Psoas muscle (tissue), 8 donors: ENCODE results near the gene ACSM2B. TPM values are rescaled to one million over a fixed set of nuclear protein-coding genes. Genes with fewer than 3 reads are reported as not detected.

Experiments used
- ATAC-seq, 4 donors: fragments of 200-7000 bp; cut with Tn5 transposase; one replicate each; pipeline ENCODE4 v1.9.1; 2020; ENCODE audit warnings: moderate library complexity in 3 of 4, mild to moderate bottlenecking in 2 of 4
- DNase-seq, 2 donors: peaks; one replicate each; pipeline ENCODE4 v3.0.0-alpha.2; 2020
- H3K27ac ChIP-seq: fragments of 200-600 bp; one replicate; pipeline ENCODE4 v1.8.0; 2022
- H3K27me3 ChIP-seq, 3 donors: fragments of 200-600 bp in 1 of 3; one replicate each; pipeline versions ENCODE4 v1.6.1 to v1.8.0; 2013 to 2022; ENCODE audit warnings: low read length in 2 of 3, mild to moderate bottlenecking in 2 of 3, moderate library complexity in 1 of 3; ENCODE audit not compliant: insufficient read depth in 3 of 3
- H3K36me3 ChIP-seq, 2 donors: fragments of 200-600 bp in 1 of 2; one replicate each; pipeline versions ENCODE4 v1.6.1 to v1.8.0; 2013 to 2022; ENCODE audit warnings: low read depth in 1 of 2, mild to moderate bottlenecking in 1 of 2, moderate library complexity in 1 of 2; ENCODE audit not compliant: insufficient read depth in 1 of 2
- H3K4me1 ChIP-seq: fragments of 200-600 bp; one replicate; pipeline ENCODE4 v1.8.0; 2022
- H3K4me3 ChIP-seq: fragments of 200-600 bp; one replicate; pipeline ENCODE4 v1.8.0; 2022; ENCODE audit warnings: mild to moderate bottlenecking
- H3K9me3 ChIP-seq: fragments of 200-600 bp; one replicate; pipeline ENCODE4 v1.8.0; 2022
- CTCF ChIP-seq: fragments of 200-600 bp; IDR thresholded peaks from one replicate; pipeline ENCODE4 v1.8.0; 2022; ENCODE audit warnings: antibody characterized with exemption
- WGBS, 3 donors: extraction: QIAGEN DNeasy Blood & Tissue Kit; methylation state at CpG; one replicate each; pipeline versions ENCODE4 v1.1.6 to v1.1.7; 2013; 5-methylcytosine and 5-hydroxymethylcytosine counted together
- intact Hi-C, 2 donors: fragments of 100-400 bp; cut with DNase I; formaldehyde crosslinking; loops; one replicate each; pipeline versions ENCODE4 v1.11.0 to v1.14.2; 2022
- polyA plus RNA-seq, 3 donors: library from polyadenylated mRNA; stranded (reverse); fragments of 200-250 nt; gene quantifications; one replicate each; pipeline ENCODE4 v1.2.3, GENCODE V29; 2013
- total RNA-seq, 4 donors: library from RNA; stranded (reverse); fragmentation: NEBNext Ultra II Directional in 2 of 4; extraction: Animal tissue kit (Norgen Biotek cat#: 25700) in 2 of 4; gene quantifications; one replicate each; pipeline versions ENCODE4 v1.2.1 to v1.2.4, GENCODE V29; 2021 to 2023
- donor health status: healthy with polysubstance abuse.
- donor health status: DM: no; HTN: no; CAD: no; lungs with moderate emphysema.
- donor health status: Bipolar disorder and iron deficiency.
- donor health status: healthy.
- donor health status: DM: yes; HTN: yes; CAD: no.
- donor health status: DM: no; HTN: no; CAD: no.
- donor health status: DM: no; HTN: no; CAD: no.
- donor health status: DM: yes; HTN: yes; CAD: no.

ACSM2B gene
- total and polyA plus RNA-seq, 7 donors: 0.25 TPM; not detected in 6

DNA sequence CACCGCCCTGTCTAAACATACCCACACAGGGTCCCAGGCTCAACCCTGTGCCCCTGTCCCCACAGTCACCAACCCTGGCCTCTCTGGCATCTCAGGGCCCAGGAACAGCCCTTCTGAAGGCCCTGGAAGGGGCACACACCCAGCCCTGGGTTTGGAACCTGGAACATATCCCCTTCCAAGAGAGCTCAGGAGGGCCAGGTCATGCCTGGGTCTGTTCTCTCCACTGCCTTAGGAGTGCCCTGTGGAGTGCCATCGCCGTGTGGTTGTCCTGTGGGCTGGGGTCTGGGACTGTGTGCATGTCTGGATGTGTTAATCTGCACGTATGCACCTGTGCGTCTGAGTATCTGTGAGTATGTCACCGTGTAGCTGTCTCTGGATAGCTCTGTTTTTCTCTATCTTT, 45.2 kb upstream of the ACSM2B start:
- ATAC-seq: no peak
- 78 to 80% (median 80%) methylated on average over 6 of the region's 6 CpGs for WGBS, 3 donors
- no peak for TF ChIP-seq CTCF

GRCh38 chr16:20620770-20621169, 44.6 kb upstream of the ACSM2B start:
- DNase-seq (no peak), ATAC-seq (no peak)
- TF ChIP-seq CTCF: no peak
- Histone ChIP-seq H3K27ac (no peak overlapping the region), H3K36me3 (no peaks in the 10 kb centered on the region), H3K4me3 (no peak overlapping the region), H3K9me3 (no peaks in the 10 kb centered on the region), H3K27me3 (peaks cover 0 to 2% (median 0%) of the 10 kb centered on the region in 3 donors), H3K4me1 (no peaks in the 10 kb centered on the region)
- 71 to 74% (median 72%) methylated on average over 3 of the region's 3 CpGs for WGBS, 3 donors
- intact Hi-C loops: no loop called here

More for the DNA sequence above, 45.2 kb upstream of the ACSM2B start:
- H3K27ac ChIP-seq: no peak overlapping the region
- no peak for DNase-seq
- H3K4me3 ChIP-seq: no peak overlapping the region
- H3K4me1 ChIP-seq: no peaks in the 10 kb centered on the region
- peaks cover 0 to 2% (median 0%) of the 10 kb centered on the region in 3 donors for H3K27me3 ChIP-seq
- no peaks in the 10 kb centered on the region for H3K9me3 ChIP-seq
- intact Hi-C loops: no loop called here
- H3K36me3 ChIP-seq: no peaks in the 10 kb centered on the region

DNA sequence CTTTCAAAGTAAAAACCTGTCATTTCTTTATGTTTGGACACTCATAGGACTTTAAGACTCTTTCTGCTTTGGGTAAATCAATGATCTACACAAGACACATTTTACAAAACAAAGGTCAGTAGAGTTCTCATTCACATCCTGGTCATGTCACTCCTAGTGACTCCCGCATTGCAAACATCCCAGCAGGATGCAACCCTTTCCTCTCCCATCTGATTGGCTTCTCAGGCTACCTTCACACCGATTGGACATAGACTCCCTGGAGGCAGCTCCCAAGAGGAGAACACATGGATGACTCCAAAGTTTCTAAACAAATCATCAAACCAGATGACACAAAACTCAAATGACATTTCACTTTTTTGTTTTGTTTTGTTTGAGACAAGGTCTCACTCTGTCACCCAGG, 43.8 kb upstream of the ACSM2B start:
- intact Hi-C loops: no loop called here
- Histone ChIP-seq H3K4me1 (no peaks in the 10 kb centered on the region), H3K4me3 (no peak overlapping the region), H3K36me3 (no peaks in the 10 kb centered on the region), H3K27ac (no peak overlapping the region), H3K9me3 (no peaks in the 10 kb centered on the region), H3K27me3 (peaks cover 0 to 2% (median 0%) of the 10 kb centered on the region in 3 donors)
- DNase-seq (no peak), ATAC-seq (no peak)
- TF ChIP-seq CTCF: no peak
- 55 to 70% (median 70%) methylated on average over 2 of the region's 2 CpGs for WGBS, 3 donors

DNA sequence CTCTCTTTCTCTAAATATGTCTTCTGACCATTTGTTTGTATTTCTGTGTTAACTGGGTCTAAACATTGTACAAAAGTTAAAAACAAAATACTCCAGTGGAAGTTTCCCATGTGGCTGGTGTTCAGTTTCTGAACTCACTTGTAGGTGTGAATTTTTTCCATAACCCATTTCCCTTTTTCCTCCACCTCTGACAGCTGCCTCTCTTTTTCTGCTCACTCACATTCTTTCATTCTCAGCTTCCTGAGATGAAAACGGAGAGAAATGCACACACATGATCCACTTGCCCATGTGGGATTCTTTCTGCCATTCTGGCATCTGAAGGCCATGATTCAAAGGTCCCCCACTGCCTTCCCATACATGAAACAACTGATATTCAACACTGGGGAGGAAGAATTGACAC, 41.1 kb upstream of the ACSM2B start:
- ATAC-seq (no peak), DNase-seq (no peak)
- TF ChIP-seq CTCF: no peak
- Histone ChIP-seq H3K4me3 (no peak overlapping the region), H3K9me3 (no peaks in the 10 kb centered on the region), H3K27ac (no peak overlapping the region), H3K27me3 (peaks cover 0 to 2% (median 0%) of the 10 kb centered on the region in 3 donors), H3K36me3 (no peaks in the 10 kb centered on the region), H3K4me1 (no peaks in the 10 kb centered on the region)
- intact Hi-C loops: no loop called here
- WGBS, 3 donors: 17 to 26% (median 21%) methylated on average over 1 of the region's 1 CpG
